Endothelial cell (in vitro differentiated cells): ENCODE measurements around the gene RETREG3. TPM values are rescaled to one million over a fixed set of nuclear protein-coding genes. Genes with fewer than 3 reads are reported as not detected.
A peak's percentile ranks its signal among the peaks of the same experiment; 100 is the strongest.

Source experiments
- DNase-seq: peaks from one replicate; pipeline ENCODE4 v3.0.0; 2021; ENCODE audit warnings: low spot score
- H3K27ac Mint-ChIP-seq: one replicate; pipeline ENCODE4 v1.8.0; 2021; ENCODE audit warnings: mixed read lengths, inconsistent platforms; ENCODE audit not compliant: unreplicated experiment
- H3K27me3 Mint-ChIP-seq: one replicate; pipeline ENCODE4 v1.8.0; 2021; ENCODE audit warnings: mild to moderate bottlenecking, moderate library complexity, mixed read lengths, inconsistent platforms; ENCODE audit not compliant: unreplicated experiment
- H3K36me3 Mint-ChIP-seq: one replicate; pipeline ENCODE4 v1.8.0; 2021; ENCODE audit warnings: mild to moderate bottlenecking, low read depth, mixed read lengths, inconsistent platforms; ENCODE audit not compliant: unreplicated experiment
- H3K4me1 Mint-ChIP-seq: one replicate; pipeline ENCODE4 v1.8.0; 2021; ENCODE audit warnings: mild to moderate bottlenecking, mixed read lengths, inconsistent platforms; ENCODE audit not compliant: unreplicated experiment
- H3K4me3 Mint-ChIP-seq: one replicate; pipeline ENCODE4 v1.8.0; 2021; ENCODE audit warnings: mild to moderate bottlenecking, mixed read lengths, inconsistent platforms; ENCODE audit not compliant: unreplicated experiment
- H3K9me3 Mint-ChIP-seq: one replicate; pipeline ENCODE4 v1.8.0; 2021; ENCODE audit warnings: mixed read lengths, inconsistent platforms; ENCODE audit not compliant: unreplicated experiment
- total RNA-seq: library from RNA; stranded (reverse); fragmentation: NEBNext Ultra II Directional; extraction: Animal tissue kit (Norgen Biotek cat#: 25700); gene quantifications from one replicate; pipeline ENCODE4 v1.2.1, GENCODE V29; 2021; ENCODE audit not compliant: unreplicated experiment
- TF ChIP-seq, protein P1 (sequence below): fragments of 200-600 bp; sonication (generic); IDR thresholded peaks from one replicate; pipeline ENCODE4 v1.5.0; 2021; ENCODE audit warnings: antibody characterized with exemption; ENCODE audit not compliant: unreplicated experiment

RETREG3 gene
- total RNA-seq, 1 donor from 2014 or later: 92.1 TPM

GRCh38 chr17:42562388-42563142, 46.6 kb downstream of the RETREG3 start:
- peaks cover 4% of the 10 kb centered on the region for H3K36me3 Mint-ChIP-seq
- peak; percentile 22 for DNase-seq
- peaks cover 26% of the 10 kb centered on the region for H3K4me1 Mint-ChIP-seq
- H3K4me3 Mint-ChIP-seq: peak overlapping the region; percentile 95
- H3K27me3 Mint-ChIP-seq: peaks cover 11% of the 10 kb centered on the region
- TF ChIP-seq, protein P1, sequence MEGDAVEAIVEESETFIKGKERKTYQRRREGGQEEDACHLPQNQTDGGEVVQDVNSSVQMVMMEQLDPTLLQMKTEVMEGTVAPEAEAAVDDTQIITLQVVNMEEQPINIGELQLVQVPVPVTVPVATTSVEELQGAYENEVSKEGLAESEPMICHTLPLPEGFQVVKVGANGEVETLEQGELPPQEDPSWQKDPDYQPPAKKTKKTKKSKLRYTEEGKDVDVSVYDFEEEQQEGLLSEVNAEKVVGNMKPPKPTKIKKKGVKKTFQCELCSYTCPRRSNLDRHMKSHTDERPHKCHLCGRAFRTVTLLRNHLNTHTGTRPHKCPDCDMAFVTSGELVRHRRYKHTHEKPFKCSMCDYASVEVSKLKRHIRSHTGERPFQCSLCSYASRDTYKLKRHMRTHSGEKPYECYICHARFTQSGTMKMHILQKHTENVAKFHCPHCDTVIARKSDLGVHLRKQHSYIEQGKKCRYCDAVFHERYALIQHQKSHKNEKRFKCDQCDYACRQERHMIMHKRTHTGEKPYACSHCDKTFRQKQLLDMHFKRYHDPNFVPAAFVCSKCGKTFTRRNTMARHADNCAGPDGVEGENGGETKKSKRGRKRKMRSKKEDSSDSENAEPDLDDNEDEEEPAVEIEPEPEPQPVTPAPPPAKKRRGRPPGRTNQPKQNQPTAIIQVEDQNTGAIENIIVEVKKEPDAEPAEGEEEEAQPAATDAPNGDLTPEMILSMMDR: no peak
- no peaks in the 10 kb centered on the region for H3K9me3 Mint-ChIP-seq
- peak overlapping the region; percentile 94 for H3K27ac Mint-ChIP-seq

DNA sequence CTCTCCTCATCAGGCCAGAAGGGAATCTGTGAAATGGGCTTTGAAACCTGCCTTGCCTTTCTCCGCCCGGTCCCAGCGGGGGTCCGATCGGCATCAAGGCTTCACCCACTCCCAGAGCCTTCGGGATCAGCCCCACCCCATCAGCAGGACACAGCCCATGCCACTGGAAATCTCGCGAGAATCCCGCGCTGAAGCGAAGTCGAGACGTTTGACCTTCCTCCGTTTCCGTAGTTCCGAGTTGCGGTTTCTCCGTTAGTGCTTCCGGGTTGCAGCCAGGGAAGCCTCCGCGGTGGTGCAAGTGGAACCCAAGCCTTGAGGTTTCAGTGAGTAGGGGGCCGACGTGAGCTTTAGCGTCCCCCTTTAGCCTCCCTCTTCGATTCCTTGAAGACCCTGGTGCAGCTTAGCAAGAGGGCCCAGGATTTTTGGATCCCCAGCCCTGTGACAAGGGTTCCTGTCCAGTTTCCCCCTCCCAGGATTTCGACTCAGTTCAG, 47.2 kb downstream of the RETREG3 start, which contains the start of gene COASY:
COASY (plus strand) TSS at position 252 of the 491 bp plus-strand sequence. CDS start 475 bp downstream, outside the sequence.
- H3K4me1 Mint-ChIP-seq: peaks cover 29% of the 10 kb centered on the region
- no peaks in the 10 kb centered on the region for H3K9me3 Mint-ChIP-seq
- peaks cover 4% of the 10 kb centered on the region for H3K36me3 Mint-ChIP-seq
- peak within 1 kb of the TSS; percentile 95 for H3K4me3 Mint-ChIP-seq
- TF ChIP-seq, protein P1: no peak
- peak within 1 kb of the TSS; percentile 94 for H3K27ac Mint-ChIP-seq
- DNase-seq: peak; percentile 93
- H3K27me3 Mint-ChIP-seq: peaks cover 11% of the 10 kb centered on the region

- Mint-ChIP-seq H3K4me3 (peak overlapping the region; percentile 83), H3K27ac (peak overlapping the region; percentile 49)
- TF ChIP-seq, protein P1: no peak
Observed at GRCh38 chr17:42560246-42560645, 48.9 kb downstream of the RETREG3 start.

GRCh38 chr17:42559075-42559474, 50.1 kb downstream of the RETREG3 start:
- Mint-ChIP-seq H3K4me1 (peaks cover 36% of the 10 kb centered on the region), H3K27ac (peak overlapping the region; percentile 55), H3K9me3 (no peaks in the 10 kb centered on the region), H3K4me3 (no peak overlapping the region), H3K36me3 (no peaks in the 10 kb centered on the region), H3K27me3 (peaks cover 12% of the 10 kb centered on the region)
- no peak for DNase-seq
- TF ChIP-seq, protein P1: no peak

More at GRCh38 chr17:42560246-42560645, 48.9 kb downstream of the RETREG3 start:
- Mint-ChIP-seq H3K27me3 (peaks cover 11% of the 10 kb centered on the region), H3K4me1 (peaks cover 33% of the 10 kb centered on the region), H3K36me3 (no peaks in the 10 kb centered on the region), H3K9me3 (no peaks in the 10 kb centered on the region)
- DNase-seq: no peak
